Epidermal melanocyte (primary cell): ENCODE results near the gene MCCC2.
"Not testable (repeated sequence)": the region's sequence is repeated elsewhere in the genome, so short reads cannot be mapped to it uniquely, and the experiment has no call there.

ENCODE experiments used
- DNase-seq: peaks from one replicate; pipeline ENCODE4 v3.0.0; 2011; ENCODE audit warnings: low spot score; ENCODE audit not compliant: insufficient read length

MCCC2 gene

DNA sequence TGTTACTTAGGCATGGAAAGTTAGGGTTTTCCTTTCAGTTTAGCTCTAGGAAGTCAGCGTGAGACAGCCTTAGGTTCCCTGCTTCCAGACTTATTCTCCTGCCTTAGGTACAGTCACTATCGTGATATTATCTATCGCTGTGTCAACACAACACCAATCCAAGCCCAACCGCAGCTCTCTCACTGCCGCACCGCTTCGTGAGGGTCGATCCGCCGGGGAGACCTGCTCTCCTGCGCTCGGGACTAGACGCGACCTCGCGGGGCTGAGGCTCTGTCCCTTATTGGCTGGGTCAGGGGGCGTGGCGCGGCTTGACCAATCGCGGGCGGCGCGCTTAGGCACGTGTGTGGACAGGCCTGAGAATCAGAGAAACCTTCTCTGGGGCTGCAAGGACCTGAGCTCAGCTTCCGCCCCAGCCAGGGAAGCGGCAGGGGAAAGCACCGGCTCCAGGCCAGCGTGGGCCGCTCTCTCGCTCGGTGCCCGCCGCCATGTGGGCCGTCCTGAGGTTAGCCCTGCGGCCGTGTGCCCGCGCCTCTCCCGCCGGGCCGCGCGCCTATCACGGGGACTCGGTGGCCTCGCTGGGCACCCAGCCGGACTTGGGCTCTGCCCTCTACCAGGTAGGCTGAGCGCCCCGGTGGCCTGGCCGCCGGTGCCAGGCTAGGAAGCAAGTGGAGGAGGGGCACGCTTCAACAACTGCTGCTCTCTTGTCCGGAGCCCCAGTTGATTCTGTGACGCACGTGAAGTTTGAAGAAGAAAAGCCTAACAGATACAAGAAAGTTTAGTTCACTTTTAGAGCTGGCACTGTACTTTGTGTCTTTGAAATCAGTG, at the start of gene MCCC2:
TSS of gene MCCC2 (plus strand) at position 400 of the 825 bp plus-strand sequence. CDS start at position 486, 86 bp downstream.
- DNase-seq, result peak; percentile 92

DNA sequence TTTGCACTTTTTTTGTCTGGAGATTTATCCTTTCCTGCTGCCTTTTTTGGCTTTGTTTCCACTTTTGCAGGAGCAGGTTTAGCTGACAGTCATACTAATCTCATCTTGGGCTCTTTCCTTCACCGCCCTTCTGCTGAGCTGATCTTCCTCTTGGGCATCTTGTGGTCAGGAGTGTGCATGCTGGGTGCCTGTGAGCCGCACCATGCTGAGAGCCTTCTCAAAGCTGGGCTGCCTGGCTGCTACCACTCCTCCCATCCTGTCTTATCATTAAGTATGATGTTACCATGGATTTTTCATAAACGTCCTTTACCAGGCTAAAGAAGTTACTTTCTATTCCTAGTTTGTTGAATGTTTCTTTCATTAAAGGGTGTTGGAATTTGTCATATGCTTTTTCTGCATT, 49.5 kb upstream of the MCCC2 start:
- DNase-seq, result no peak

DNA sequence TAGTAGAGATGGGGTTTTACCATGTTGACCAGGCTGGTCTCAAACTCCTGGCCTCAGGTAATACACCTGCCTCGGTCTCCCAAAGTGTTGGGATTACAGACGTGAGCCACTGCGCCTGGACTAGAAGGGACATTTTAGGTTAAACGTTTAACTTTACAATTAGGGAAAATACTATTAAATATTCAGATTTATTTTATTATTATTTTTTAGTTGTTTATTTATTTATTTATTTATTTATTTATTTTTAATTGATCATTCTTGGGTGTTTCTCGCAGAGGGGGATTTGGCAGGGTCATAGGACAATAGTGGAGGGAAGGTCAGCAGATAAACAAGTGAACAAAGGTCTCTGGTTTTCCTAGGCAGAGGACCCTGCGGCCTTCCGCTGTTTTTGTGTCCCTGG, 36.3 kb upstream of the MCCC2 start:
- not testable (repeated sequence) for DNase-seq

DNA sequence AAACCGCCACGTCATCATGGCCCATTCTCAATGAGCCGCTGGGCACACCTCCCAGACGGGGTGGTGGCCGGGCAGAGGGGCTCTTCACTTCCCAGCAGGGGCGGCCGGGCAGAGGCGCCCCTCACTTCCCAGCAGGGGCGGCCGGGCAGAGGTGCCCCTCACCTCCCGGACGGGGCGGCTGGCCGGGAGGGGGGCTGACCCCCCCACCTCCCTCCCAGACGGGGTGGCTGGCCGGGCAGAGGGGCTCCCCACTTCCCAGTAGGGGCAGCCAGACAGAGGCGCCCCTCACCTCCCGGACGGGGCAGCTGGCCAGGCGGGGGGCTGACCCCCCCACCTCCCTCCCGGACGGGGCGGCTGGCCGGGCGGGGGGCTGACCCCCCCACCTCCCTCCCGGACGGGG, 35.6 kb upstream of the MCCC2 start:
- not testable (repeated sequence) for DNase-seq

DNA sequence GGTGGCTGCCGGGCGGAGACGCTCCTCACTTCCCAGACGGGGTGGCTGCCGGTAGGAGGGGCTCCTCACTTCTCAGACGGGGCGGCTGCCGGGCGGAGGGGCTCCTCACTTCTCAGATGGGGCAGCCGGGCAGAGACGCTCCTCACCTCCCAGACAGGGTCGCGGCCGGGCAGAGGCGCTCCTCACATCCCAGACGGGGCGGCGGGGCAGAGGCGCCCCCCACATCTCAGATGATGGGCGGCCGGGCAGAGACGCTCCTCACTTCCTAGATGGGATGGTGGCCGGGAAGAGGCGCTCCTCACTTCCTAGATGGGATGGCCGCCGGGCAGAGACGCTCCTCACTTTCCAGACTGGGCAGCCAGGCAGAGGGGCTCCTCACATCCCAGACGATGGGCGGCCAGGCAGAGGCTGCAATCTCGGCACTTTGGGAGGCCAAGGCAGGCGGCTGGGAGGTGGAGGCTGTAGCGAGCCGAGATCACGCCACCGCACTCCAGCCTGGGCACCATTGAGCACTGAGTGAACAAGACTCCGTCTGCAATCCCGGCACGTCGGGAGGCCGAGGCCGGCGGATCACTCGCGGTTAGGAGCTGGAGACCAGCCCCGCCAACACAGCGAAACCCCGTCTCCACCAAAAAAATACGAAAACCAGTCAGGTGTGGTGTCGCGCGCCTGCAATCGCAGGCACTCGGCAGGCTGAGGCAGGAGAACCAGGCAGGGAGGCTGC, 35.0 kb upstream of the MCCC2 start:
- not testable (repeated sequence) for DNase-seq

DNA sequence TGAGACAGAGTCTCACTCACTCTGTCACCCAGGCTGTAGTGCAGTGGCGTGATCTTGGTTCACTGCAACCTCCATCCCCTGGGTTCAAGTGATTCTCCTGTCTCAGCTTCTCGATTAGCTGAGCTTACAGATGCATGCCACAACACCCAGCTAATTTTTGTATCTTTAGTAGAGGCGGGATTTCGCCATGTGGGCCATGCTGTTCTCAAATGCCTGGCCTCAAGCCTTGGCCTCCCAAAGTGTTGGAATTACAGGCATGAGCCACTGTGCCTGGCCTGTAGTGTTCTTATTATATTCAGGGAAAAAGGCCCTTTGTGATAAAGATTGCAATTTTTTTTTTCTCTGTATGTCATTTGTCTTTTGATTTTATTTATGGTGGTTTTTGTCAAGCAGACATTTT, 24.0 kb upstream of the MCCC2 start:
- DNase-seq, result no peak

DNA sequence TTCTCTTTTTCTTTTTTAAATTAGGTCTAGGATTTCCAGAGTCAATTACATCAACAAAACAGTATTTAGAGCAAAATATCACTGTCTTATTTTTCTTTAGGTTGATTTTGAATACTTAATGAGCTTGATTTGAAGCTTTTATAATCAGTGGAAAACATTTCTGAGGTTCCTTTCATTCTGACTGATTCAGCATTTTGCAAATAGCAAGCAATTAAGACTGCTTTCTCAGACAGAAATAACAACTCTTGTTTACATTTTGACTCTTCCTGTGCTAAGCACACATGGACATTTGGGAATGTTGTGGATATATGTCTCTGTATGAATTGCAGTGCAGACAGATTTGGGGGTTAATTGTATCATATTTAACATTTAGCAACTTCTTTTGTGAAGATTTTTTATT, 22.2 kb upstream of the MCCC2 start:
- no peak for DNase-seq

DNA sequence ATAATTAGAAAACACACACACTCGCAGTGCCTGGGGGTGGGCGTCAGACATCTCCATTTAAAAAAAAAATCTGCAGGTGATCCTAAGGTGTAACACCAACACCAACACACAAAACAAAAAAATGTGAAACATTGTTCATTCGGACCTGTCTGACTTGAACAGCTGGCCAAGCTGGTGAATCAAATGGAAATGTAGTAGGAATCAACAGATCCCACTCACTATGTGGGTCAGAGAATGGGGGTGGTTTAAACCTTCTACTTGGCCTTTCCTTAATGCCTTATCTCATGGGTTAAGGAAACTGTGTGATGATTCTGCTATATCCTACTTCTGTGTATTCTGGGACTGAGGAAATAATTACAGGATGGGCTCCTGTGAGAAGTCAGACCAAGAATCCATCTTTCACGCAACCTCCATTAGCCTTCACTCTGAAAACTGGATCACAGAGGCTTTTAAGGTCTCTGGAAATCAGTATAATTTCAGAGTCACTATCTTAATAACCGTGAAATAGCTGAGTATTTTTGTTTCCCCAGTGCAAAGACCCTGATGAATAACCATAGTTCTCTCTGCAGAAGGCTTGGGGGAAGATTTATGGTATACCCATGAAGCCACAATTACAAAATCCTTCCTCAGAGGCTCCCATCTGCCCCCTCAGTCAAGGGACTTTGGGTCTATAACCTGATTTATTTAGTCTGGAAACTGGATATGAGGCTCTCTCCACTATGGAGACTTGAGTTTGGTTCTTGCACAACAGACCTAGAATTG, 17.2 kb upstream of the MCCC2 start:
- DNase-seq, result no peak

DNA sequence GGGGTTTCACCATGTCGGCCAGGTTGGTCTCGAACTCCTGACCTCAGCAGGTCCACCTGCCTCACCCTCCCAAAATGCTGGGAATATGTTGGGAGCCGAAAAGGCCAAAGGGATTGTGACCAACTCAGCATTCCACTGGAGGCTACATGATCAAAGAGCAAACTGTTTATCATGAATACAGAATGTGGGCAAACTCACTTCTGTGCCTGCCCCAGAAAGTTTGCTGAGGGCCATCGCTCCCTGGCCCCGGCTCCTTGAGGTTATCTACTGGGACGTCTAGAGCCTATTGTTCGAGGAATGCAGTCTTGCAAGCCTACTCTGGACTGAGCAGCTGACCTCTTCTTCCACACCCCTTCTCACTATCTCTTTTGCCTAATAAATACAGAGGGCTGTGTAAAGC, 15.3 kb upstream of the MCCC2 start:
- DNase-seq, result not testable (repeated sequence)

DNA sequence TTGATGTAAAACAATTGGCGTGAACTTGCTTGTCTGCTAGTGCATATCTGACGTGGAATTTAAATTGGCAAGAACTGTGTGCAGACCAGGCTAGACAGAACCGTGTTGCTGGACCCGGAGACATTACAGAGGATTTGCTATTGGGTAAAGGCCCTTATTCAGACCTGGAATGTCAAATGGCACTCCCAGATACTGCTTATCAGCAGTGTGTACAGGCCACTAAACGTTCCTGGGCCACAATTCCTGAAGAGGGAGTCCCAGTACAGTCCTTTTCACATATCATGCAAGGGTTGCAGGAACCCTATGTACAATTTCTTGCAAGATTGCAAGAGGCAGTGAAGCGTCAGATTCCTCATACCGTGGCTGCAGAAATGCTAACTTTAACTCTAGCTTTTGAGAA, 13.5 kb upstream of the MCCC2 start:
- DNase-seq, result no peak

DNA sequence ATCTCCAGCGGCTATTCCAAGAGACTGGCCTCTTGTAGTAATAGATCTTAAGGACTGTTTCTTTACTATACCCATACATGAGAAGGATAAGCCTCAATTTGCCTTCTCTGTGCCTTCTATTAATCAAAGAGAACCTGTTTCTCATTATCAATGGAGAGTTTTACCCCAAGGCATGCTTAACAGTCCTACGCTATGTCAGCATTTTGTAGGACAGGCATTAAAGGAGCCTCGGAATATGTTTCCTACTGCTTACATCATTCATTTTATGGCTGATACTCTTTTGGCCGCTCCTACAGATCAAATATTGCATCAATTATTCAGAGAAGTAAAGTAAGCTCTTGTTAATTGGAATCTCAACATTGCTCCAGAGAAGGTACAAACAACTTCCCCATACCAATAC, 11.6 kb upstream of the MCCC2 start:
- DNase-seq, result not testable (repeated sequence)

DNA sequence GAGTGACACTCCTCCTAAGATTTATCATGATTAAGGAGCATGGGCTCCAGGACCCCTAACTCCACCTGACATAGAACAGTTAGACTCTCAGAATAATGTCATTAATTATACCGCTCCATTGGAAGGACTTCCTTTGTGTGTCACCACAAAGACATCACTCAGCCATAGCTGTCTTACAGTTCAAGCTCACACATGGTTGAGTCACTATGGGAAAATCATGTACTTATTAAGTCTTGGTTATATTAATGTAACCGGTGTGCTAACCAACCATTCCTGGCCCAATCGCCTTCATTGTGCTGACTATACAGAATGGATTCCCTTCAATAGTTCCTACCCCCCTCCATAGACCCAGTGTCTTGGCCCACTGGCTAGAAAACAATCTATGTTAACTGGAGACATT, 10.9 kb upstream of the MCCC2 start:
- no peak for DNase-seq

DNA sequence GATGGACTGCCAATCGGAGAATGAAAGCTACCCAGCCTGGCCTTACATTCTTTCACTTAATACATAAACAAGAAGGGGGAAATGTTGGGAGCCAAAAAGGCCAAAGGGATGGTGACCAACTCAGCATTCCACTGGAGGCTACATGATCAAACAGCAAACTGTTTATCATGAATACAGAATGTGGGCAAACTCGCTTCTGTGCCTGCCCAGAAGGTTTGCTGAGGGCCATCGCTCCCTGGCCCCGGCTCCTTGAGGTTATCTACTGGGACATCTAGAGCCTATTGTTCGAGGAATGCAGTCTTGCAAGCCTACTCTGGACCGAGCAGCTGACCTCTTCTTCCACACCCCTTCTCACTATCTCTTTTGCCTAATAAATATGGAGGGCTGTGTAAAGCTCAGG, 9.3 kb upstream of the MCCC2 start:
- not testable (repeated sequence) for DNase-seq

DNA sequence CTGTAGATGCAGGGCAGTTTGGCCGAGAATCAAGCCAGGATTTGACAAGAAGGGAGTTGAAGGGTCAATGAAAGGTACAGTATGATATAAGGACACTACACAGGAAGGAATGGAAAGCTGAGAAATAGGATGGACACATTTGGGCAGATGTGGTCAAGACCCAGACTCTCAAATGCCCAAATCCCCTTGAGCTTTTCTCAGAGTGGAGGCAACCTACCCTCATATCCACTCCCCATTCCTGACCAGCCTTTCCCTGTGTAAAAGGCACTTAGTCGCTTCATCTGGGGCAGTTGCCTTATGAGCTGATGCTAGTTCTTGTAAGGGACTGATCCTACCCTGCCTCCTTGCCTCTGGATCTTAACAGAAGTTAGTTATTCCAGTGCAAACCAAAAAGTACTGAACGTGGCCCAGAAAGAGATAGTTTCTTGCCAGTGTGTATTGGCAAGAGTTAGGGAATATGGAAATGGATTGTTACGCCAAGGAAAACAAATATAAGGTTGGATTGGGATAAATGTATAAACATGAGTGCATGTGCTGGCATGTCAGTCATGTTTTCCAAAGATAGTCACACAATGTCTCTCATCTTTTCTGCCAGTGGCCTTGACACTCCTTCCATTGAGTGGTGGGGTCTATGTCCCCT, 4.1 kb upstream of the MCCC2 start:
- DNase-seq, result no peak

DNA sequence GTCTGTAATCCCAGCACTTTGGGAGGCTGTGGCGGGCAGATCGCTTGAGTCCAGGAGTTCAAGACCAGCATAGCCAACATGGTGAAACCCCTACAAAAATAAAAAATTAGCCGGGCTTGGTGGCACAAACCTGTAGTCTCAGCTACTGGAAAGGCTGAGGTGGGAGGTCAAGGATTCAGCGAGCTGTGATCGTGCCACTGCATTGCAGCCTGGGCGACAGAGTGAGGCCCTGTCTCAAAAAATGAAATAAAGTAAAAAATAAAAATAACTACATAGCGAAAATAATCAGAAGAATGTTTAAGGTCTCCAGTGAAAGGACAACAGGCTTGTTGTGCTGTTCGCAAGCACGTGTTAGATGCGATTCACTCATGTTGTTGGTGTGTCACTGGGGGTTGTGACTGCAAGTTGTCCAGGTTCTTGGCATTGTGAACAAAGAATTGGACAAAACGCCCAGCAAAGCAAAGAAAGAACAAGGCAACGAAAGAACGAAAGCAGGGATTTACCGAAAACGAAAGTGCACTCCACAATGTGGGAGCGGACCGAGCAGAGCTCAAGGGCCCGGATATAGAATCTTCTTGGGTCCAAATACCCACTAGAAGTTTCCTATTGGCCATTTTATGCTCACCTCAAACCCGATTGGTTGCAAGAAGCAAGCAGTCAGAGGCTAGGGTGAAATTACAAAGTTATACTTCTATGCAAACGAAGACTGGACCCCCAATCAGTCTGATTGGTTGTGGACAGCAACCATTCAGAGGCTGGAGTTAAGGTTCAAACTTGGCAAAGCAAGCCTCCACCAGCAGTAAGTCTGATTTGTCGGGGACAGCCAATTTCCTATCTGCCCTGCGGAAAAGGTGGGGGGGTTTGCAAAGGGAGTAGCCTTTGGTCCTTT, 844 bp upstream of the MCCC2 start:
- no peak for DNase-seq

DNA sequence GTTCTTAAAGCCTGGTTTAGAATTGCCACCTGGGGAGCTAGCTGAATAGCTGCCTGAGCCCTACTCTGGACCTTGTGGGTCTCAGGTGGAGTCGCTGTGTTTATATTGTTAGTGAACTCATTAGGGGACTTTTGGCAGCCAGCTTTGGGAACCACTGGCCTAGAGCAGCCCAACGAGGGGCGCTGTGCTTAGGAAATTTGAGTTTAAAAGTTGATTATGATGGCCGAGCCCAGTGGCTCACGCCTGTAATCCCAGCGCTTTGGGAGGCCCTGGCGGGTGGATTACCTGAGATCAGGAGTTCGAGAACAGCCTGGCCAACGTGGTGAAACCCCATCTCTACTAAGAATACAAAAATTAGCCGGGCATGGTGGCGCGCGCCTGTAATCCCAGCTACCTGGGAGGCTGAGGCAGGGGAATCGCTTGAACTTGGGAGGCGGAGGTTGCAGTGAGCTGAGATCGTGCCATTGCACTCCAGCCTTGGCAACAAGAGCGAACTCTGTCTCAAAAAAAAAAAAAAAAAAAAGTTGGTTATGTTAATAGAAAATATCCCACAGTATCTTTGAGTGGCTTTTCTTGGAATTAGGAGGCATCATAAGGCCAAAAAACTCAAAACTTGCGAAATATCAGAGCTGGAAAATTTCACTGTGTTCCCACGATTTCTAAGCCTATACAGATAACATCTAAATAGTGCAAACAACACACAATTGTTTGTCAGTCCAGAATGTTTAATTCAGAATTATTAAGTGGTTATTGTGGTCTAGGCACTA, 809 bp downstream of the MCCC2 start:
- DNase-seq, result no peak

DNA sequence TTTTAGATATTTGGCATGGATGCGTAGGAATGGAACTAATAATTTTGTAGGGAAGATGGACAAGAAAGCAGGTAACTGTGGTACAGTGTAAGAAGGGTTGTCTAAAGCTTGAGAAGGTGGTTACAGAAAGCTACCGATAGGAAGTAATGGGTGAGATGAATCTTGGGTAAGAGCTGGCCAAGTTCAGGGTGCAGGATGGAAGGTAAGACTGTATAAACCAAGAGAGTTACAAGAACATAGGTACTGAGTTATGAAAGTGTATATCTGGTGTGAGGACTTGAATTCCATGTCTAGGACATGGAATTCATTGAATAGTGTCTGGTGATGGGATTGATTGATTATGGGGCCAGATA, 1.4 kb downstream of the MCCC2 start:
- DNase-seq, result no peak

DNA sequence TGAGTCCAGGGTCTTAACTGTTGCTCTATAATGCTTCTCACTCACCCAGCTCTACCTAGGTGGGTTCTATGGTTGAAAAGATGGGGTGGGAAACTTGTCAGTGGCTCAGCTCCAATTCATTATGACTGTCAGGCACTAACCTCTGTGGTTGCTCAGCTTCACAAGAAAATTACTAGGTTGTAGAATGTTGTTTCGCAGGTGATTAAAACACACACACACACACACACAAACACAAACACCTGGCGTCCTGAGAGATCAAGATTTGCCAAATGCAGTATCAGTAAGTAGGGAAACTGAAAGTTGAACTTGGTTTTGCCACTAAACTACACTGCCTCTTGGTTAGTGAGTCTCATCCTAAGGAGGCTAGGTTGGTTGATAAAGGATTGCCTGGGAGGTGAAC, 2.8 kb downstream of the MCCC2 start:
- DNase-seq, result no peak

DNA sequence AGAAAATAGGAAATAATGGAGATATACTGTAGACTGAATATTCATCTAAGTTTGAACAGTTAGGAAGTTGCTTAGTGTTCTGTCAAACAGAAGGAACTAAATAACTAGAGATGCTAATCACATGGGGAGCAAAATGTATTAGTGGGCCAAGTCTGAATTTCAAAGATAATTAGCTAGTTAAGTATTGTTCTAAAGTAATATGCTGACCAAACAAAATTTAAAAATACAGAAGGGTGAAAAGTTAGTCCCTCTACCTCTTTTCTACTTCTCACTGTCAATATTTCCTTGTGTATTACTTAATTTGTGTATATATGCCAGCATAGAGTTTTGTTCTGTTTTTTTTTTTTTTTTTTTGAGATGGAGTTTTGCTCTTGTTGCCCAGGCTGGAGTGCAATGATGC, 4.0 kb downstream of the MCCC2 start:
- no peak for DNase-seq

DNA sequence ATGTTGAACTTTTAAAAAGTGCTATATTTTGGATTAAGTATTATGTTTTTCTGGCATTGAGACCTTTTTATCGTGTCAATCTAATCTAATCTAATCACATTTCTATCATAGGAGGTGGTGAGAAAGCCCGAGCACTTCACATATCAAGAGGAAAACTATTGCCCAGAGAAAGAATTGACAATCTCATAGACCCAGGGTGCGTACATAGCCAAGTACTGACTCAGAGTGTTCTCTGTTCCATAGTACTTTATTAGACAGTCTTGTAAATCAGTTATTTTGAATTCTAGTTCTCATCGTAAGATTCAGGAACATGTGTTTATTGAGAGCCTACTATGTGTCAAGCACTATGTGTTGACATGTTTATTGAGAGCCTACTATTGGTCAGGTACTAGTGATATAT, 9.0 kb downstream of the MCCC2 start:
- DNase-seq, result no peak
